NOMO-1 (cell line): ENCODE results near the gene TK2.
"Not testable (repeated sequence)": the region's sequence is repeated elsewhere in the genome, so short reads cannot be mapped to it uniquely, and the experiment has no call there.

Experiments
- DNase-seq, 2 experiments: peaks; one replicate each; lab custom pipeline; 2025; ENCODE audit not compliant: unreplicated experiment in 2 of 2; lab: John Stamatoyannopoulos, UW

Gene TK2

DNA sequence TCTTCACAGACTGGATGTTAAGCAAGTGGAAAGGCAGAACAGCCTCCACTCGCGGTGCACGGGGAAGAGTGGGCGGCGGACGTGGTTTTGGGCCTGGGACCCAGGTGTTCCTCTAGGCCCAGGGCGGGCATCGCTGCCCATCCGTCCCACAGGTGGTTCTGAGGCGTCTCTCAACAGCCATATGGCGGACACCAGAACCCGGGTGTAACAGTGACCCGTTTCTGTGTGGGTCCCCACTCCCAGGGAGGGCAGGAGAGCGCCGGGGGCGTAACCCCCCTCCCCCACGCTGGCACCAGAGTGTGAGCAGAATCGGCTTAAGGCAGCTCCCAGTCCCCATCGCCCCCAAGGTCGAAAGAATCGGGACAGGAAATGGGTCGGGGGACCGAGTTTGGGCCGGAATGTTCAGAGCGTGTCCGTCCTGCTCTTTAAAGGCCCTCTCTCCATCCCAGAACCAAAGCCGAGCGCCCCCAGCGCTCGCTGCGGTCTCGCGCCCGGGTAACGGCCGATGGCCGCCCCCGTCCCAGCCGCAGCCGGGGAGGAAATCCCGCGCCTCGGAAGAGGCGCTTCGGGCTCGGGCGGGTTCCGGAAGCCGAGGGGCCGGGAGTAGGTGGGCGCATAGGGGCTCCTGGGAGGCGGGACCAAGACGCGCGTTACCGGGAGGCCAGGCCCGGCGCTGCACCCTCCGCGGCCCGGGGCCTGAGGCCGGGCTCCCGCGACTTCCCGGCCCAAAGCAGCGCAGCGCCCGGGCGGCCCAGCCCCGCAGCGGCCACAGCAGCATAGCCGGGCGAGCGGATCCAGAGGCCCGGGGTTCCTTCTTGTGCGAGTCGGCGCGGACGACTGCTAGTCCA lies at the start of gene TK2:
TSS of gene TK2 (minus strand) at position 839 of the 848 bp plus-strand sequence. CDS start at position 778, 61 bp downstream.
- DNase-seq: peak; percentile 49 to 59

DNA sequence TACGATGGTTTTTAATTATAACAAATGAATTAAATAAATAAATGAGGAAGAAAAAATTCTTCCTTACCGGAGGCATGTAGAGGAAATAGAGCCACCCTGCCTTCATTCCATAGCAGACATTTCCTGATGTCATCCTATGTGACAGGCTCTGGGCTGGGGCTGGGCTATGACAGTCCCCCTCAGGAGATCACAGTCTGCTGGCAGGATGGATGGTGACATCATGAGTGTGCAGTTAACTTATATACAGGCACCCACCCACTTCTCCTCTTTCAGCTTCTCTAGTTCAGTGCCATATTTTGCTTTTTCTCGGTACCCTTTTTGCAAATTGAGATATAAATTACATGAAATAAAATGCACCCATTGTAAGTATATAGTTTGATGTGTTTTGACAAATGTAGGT lies 48.2 kb upstream of the TK2 start:
- no peak for DNase-seq

DNA sequence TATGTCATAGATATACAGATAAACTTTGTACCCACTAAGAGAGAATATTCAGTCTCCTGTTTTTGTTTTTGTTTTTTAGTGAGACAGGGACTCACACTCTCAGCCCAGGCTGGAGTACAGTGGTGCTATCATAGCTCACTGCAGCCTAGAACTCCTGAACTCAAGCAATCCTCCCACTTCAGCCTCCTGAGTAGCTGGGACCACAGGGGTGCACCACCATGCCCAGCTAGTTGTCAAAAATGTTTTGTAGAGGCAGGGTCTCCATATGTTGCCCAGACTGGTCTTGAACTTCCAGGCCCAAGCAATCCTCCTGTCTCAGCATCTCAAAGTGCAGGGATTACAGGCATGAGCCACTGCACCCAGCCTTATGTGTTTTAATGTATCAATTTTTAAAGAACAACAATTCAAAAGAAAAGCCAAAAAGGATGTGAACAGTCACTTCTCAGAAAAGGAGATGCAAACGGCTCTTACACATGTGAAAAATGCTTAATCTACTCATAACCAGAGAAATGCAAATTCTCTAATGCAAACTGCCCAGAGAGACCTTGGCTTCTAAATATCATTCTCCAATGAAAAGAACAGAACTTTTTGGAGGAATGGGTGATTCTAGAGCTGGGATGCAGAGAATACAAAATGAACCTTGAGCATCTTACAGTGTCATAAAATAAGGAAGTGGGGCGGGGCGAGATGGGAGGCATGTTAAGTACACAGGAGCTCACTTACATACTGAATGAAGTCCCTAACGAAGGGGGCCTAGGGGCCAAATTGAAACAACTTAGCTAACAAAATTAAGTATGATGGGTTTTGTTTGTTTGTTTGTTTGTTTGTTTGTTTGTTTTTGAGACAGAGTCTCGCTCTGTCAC lies 47.3 kb upstream of the TK2 start:
- no peak for DNase-seq

DNA sequence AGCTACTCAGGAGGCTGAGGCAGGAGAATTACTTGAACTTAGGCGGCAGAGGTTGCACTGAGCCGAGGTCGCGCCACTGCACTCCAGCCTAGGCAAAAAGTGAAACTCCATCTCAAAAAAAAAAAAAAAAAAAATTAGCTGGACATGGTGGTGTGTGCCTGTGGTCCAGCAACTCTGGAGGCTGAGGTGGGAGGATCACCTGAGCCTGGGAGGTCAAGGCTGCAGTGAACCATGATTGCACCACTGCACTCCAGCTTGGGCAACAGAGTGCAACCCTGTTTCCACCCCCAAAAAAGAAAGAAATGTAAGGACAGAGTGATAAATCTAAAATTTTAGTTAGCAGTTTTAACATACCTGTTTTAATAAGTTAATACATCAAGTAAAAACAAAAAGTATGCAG lies 46.6 kb upstream of the TK2 start:
- not testable (repeated sequence) for DNase-seq

DNA sequence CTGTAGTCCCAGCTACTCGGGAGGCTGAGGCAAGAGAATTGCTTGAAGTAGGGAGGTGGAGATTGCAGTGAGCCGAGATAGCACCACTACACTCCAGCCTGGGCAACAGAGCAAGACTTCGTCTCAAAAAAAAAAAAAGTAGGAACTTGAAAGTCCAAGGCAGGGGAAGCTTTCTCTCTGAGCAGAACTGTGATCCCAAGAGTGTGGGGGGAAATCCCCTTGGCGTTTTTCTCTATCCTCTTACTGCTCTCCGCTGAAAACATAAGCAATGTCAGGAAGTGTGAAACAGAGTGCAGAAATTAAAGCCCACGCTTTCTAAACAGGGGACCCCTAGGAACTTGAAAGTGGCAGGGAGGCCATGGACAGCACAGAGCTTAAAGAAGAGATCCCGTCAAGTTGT lies 44.8 kb upstream of the TK2 start:
- DNase-seq: no peak

DNA sequence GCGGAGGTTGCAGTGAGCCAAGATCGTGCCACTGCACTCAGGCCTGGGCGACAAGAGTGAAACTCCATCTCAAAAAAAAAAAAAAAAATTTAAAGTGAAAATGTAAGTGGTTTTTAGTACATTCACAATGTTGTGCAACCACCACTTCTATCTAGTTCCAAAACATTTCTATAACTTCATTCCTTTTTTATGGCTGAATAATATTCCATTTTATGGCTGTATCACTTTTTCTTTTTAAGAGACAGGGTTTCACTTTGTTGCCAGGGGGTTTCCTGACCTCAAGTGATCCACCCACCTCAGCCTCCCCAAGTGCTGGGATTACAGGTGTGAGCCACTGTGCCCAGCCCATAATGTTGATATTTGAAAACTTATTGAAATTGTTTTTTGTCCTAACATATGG lies 42.9 kb upstream of the TK2 start:
- no peak for DNase-seq

DNA sequence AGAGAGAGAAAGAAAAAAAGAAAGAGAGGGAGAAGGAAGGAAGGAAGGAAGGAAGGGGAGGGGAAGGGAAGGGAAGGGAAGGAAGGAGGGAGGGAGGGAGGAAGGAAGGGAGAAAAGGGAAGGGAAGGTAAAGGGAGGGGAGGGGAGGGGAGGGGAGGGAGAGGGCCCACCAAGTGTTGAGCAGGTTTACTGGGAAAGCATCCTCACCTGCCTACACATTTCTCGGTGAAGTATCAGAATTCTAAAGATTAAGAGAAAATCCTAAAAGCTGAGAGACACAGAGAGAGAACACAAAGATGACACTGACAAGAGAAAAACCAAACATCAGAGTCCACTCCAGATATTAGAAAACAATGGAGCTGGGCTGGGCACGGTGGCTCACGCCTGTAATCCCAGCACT lies 42.3 kb upstream of the TK2 start:
- no peak for DNase-seq

DNA sequence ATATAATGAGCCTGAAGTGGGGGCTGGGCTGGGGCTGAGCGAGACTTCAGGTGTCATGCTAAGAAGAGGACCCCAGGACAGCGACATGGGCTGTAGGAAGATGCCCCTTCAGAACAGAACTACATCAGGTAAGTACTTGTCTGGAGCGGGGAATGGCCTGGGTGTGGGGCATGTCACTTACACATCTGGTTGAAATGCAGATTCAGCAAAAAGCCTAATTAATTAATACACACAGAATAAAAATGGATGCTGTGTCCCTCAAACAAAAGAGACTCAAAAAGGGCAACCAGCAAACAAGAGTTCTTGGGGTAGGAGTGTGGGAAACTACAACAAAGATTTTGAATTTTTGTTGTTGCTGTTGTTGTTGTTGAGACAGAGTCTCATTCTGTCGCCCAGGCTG lies 41.1 kb upstream of the TK2 start:
- DNase-seq: no peak

DNA sequence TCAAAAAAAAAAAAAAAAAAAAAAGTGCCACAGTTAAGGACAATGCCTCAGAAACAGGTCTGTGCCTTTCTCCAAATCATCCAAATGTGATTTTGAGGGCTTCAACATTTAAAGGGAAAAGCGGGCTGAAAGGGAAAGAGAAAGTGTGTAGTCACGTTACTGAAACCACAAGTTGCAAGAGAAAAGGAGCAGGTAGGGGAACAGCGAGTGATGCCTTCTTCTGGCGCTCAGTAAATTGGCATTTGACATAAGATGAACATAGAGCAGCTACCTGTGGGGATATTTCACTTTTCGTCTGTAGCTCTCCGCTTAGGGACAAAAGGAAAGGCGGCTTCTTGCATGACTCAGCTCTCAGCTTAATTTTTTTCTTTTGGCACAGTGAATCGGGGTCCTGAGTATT lies 40.4 kb upstream of the TK2 start:
- DNase-seq: peak in 1 of 2 experiments; percentile 32

DNA sequence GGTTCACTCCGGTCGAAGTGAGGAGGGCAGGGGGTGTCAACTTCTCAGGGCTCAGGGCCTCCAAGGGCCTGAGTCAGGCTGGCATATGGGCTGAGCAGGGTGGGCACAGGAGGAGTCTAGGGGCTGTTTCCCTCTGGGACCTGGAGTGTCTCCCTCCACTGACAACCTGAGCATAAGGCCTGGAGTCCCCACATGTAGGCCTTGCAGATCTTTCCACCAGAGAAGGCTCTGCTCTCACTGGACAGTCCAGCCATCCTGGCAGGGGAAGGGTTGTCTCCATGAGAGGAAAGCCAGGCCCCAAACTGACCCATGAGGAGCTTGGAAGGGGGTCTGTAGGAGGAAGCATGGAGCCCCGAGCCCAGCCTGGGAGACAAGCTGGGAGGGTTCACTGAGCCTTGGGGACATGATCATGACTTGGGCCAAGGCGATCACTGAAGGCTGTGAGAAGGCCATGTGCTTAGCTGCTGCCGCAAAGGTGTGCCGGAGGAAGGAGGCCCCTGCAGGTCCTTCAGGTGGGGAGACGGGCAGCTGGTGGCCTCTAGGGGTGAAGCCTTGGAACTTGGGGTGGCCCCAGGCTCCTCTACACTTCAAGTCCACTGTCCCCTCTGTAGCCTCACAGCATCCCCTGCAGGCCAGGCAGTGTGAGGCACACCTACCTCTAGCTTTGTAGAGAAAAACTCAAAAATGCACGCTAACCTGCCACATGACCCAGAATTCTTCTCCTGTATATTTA lies 39.2 kb upstream of the TK2 start:
- DNase-seq: peak; percentile 13 to 32

DNA sequence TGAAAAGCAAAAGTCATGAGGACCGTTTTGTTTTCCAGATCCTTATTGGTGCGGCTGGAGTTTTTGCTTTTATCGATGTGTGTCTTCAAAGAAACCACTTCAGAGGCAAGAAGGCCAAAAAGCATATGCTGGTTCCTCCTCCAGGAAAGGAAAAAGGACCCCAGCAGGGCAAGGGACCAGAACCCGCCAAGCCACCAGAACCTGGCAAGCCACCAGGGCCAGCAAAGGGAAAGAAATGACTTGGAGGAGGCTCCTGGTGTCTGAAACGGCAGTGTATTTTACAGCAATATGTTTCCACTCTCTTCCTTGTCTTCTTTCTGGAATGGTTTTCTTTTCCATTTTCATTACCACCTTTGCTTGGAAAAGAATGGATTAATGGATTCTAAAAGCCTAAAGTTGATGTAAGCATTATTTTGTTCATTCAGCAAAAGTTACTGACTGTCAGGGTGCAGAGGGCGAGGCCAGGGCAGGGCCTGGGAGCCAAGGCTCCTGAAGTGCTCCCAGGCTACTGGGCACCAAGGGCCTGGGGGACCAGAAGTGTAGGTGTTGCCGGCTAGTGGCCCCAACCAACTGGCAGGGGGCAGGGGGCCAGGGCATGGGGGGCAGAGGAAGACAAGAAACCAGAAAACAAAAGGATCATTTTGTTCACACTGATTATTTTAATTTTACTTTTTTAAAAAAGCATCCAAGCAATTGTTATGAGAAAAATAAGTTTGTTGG lies 38.1 kb upstream of the TK2 start:
- no peak for DNase-seq

DNA sequence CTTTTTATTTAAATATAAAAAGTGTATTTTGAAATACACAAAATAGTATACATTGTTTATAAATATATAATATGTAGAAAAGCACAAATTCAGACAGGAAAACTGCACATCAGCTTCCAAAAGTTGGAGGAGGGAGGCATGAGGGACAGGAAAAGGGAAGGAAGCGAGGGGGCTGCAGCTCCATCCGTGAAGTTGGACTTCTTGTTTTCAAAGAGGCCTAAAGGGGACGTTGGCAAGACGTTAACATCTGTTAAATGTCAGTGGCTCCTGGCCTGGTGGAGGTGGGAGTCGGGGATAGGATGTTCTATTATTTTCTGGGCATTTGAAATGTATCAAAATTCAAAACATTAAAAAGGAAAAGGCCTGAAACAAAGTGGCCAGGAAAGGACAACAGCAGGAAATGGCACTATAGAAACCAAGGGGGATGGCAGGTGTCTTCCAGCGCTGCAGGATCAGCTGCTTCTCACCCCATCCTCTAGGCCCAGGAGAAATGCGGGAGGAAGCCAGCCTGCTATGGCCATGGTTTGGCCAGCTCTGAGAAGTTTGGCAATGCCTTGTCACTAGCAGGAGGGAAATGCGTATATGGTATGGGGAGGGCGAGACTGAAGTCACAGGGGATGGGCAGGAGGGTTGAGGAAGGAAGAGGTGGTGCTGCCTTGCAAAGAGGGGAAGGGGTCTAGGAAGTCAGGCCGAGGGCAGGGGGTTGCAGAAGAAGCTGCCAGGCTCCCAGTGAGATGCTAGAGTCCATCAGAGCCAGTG lies 35.7 kb upstream of the TK2 start:
- DNase-seq: peak; percentile 12 to 23

DNA sequence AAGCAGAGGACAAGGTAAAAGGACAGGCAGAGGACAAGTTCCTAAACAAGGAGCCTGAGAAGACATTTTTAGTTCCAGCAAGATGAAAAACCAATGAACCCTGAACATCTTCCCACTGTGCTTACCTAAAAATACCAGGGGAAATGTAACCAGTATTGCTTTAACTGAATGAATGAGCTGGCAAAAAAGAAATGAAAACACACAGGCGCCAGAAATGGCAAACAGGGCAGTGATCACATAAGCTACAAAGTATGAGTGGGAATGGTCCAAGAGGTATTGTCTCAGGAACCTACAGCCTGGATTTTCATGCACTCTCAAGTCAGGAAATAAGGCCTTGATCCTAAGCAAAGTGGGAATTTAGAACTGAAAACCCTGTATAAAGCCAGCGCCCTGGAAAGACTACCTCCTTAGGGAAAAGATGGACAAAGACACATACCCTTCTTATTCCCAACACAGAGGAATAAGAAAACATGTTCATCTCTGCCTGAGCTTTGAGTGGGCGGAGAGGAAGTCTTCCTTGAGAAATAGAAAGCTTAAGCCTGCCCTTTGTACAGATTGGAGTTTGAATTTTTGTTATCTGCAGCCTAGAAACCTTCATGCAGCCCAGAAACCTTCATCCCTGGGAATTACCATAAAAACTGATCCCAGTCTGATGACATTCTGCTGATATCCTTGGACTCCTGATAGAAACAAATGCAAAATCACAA lies 31.5 kb upstream of the TK2 start:
- no peak for DNase-seq

DNA sequence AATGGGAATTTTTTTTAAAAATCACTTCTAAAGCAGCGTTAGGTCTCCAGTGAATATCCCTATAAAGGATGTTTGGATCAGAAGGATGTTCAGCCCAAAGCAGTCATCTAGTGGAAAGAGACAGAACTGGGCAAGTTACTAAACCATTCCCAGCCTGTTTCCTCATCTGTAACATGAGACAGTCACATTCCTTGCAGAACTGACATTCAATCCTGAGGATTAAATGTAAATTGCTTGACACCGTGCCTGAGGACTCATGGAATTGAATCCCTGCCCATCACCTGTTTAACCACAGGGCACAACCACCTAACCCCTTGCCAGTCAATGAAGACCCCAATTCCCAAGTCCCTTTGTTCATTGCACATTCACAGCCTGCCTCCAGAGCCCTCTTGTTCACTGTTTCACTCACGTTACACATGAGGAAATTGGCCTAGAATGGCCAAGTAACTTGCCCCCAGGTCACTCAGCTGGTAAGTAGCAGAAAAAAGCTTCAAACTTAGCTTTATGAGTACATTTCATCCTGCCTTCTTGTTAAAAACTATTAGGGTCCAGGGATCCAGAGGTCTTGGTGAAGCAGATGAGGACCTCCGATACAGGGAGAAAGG lies 30.8 kb upstream of the TK2 start:
- DNase-seq: no peak

DNA sequence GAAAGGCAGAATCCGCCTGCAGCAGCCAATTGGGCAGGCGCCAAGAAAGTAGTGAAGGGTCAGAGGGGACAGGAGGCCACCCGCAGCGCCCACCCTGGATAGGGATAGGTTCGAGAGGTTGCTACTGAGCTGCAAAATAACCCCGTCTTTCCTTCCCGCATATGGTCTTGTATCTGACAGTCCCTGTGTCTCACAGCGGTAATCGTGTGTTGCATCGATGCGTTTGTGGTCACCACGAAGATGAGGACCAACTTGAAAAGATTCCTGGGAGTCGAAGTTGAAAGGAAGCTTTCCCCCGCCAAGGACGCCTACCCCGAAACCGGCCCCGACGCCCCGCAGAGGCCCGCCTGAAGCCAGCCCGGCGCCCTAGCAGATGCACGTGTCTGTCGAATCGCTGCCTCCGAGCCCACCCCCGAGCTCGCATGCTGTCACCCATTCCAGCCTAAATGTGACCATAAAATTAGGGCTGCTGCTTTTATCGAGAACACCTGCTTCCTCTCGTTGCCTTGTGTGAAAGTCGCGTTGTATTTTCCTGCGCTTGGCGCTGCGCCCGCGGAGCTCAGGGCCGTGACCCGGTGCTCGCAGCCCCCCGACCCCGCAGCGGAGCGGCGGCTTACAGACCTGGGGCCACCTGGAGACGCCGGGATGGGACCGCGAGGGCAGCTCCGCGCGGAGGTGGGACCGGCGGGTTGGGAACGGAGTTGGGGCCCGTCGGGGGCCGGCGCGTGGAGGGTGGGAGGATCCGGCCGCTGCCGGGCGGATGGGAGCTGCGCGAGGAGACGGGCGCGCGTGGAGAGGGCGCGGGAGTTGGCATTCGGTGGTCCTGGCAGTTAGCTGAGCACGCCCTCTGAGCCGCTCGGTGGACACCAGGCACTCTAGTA lies 29.0 kb upstream of the TK2 start, which contains the start of gene CMTM2:
TSS of gene CMTM2 (plus strand) at position 813 of the 881 bp plus-strand sequence. CDS start 145 bp downstream, outside the sequence.
- no peak for DNase-seq

DNA sequence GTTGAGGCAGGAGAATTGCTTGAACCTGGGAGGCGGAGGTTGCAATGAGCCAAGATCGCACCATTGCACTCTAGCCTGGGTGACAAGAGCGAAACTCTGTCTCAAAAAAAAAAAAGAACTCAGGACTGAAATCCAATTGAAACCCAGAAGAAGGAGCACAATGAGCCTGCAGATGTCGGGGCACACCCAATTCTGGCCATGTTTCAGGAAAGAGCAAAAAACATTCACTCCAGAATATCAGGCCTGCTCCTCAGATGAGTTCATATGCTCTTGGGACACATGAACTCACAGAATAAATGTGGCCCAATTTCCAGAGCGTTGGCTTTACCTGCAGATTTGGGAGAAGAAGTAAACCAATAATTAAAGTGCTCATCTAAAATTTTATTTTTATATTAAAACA lies 26.4 kb upstream of the TK2 start:
- no peak for DNase-seq

DNA sequence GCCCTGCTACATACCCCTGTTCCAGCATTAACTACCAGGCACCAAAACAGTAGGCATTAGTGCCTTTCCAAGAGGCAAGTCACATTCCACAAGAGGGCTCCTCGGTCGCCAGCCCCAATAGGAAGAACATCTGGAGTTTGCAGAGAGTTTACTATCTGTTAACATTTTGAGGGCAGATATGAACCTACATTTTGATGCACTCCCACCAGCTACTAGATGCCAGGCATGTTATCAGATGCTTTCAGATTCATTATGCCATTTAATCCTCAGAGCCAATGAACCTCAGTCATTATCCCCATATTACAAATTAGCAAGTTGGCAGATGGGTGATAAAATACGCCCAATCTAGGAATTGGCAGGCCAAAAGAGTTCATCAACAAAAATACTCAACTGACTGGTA lies 25.1 kb upstream of the TK2 start:
- DNase-seq: no peak

DNA sequence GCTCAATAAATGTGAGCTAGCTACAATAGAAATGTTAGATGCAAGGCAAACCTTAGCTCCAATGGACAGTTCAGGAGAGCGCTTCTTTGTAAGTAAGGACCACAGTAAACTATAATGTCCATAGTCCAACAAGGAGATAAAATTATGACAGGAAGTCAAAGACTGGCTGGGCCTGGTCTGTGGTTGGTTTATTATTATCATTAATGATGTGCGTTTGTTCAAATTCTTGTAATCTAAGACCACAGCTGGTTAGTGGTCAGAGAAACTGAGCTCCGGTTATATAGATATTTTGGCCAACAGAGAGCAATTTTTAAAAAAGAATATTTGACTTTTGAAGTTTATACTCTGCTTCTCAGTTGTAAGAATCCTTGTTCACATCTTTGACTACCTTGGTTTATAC lies 24.6 kb upstream of the TK2 start:
- no peak for DNase-seq
